Gastroesophageal sphincter (tissue), 3 donors: ENCODE results near the gene SNTG2.

Source experiments
- CTCF ChIP-seq, 4 experiments: fragments of 200-600 bp in 2 of 4; fragments of 450-650 bp in 2 of 4; sonication (generic) in 1 of 4; IDR thresholded peaks; one replicate each; pipeline ENCODE4 v1.5.1; 2017 to 2019; ENCODE audit warnings: antibody characterized with exemption in 4 of 4, mild to moderate bottlenecking in 2 of 4, moderate library complexity in 2 of 4
- EP300 ChIP-seq: sonication (generic); formaldehyde crosslinking; IDR thresholded peaks from one replicate; pipeline ENCODE4 v1.6.1; 2017; ENCODE audit warnings: antibody characterized with exemption, mild to moderate bottlenecking

- no peak for TF ChIP-seq CTCF (IDR thresholded peaks at IDR 0.05)
- TF ChIP-seq EP300, result no peak
Observed at GRCh38 chr2:1235806-1236205, 285.2 kb downstream of the SNTG2 start.
